GM21381 (cell line): Measurements from ENCODE around the gene ZC2HC1C.

Experiments used
- ATAC-seq: cut with Tn5 transposase; IDR thresholded peaks from one replicate; pipeline ENCODE4 v1.9.1; 2021; ENCODE audit warnings: mild to moderate bottlenecking, moderate library complexity; ENCODE audit not compliant: unreplicated experiment

The ZC2HC1C gene, protein sequence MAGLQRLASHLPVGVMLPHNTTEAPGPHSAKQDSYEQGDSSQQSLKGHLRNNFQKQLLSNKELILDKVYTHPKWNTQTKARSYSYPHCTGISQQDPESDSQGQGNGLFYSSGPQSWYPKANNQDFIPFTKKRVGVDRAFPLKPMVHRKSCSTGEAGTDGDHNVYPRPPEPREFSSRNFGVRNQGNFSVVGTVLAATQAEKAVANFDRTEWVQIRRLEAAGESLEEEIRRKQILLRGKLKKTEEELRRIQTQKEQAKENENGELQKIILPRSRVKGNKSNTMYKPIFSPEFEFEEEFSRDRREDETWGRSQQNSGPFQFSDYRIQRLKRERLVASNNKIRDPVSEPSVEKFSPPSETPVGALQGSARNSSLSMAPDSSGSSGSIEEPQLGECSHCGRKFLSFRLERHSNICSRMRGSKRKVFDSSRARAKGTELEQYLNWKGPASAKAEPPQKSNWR

DNA sequence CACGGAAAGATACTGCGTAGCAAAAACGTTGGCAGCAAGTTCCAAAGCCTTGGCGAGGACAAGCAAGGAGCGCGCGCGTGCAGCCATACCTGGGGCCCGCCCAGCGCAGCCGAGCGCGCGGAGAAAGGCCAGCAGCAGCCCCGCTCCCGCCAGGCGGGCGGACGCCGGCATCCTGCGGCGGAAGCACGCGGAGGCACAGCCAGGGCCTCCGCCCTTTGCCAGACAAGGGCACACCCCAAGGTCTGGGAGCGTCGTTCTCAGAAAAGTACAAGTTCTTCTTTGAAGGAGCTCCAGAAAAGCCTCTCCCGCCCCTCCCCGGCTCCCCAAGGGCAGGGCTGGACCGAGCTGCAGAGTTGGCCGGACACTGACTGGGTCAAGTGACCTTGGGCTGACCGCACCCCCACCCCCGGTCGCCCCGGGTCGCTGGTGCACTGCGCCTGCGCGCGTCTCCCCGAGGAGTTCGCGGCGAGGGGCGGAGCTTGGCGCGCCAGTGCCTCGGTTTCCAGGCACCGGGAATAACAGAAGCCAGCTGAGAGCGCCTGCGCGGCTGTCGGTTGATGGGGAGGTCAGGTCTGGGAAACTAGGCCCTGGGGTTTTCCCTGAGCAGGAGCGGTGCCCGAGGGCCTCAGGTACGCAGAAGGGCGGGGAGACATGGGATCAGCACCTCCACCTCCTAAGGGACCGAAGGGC is at the start of gene ZC2HC1C:
ZC2HC1C (plus strand) TSS at position 521 of the 690 bp plus-strand sequence. CDS start 933 bp downstream, outside the sequence.
- ATAC-seq: peak; percentile 61

DNA sequence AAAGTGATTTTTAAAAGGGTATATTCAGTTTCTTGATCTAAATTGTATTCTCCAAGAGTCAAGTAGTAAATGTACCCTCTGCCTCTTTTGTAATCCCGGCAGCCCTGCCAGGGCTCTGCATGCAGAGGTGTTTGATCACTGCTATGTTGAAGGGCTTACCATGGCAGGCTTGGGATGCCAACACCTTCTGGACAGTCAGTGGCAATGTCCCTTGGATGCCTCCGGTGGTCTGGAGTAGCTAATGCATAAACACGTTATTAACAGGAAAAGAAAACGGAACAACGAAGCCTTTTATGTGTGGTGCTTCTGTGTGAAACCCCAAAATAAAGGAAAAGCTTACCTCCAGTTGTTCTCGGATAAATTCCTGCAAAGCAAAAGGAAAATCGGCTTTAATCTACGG is 46.8 kb upstream of the ZC2HC1C start:
- no peak for ATAC-seq

DNA sequence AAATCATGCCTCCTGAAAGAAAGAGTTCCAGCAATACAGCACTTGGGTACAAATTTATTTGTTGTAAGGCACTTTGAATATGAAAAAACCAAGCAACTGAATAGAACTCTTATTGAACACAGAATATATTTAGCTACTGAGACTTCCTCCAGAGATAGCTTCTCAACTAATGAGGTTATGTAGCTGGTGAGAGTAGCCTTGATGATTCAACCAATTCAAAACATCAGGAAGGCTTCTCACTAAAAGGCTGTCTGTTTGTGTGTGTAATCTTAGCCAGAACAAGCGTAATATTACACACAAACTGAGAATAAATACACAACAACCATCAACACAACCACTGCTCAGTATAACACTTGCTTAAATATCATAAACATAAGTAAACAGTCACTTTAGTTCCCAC is 46.3 kb upstream of the ZC2HC1C start:
- no peak for ATAC-seq

DNA sequence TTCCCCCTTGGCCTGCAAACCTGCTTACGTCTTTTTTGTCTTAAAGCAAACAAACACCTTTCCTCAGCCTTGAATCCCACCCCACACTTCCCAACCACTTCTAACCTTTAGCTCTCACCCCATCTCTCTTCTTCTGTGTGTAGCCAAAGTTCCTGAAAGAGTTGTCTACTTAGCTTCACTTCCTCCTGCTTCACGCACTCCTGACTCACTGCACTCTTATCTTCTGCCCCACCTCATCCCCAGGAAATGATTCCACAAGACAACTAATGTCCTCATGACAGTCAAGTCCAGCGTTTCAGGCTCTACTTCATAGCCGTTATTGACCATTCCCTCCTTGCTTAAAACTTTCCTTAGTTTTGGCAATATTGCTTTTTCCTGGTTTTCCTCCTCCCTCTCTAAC is 44.4 kb upstream of the ZC2HC1C start:
- ATAC-seq: no peak

DNA sequence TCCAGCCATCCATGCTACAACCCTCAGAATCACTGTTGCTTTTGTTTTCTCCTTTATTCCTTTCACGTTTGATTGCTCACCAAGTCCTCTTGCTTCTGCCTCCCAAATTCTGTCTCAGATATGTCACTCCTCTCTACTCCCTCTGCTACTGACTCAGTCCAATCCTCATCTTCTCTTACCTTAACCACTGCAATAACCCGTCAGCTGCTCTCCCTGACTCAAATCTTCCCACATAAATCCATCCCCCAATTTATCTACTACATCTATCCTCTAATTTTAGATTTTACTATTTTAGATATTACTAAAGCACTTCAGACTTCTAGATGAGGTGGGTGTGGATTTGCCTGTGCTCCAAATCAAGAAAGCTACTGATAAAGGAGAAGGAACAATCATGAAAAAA is 43.6 kb upstream of the ZC2HC1C start:
- no peak for ATAC-seq

DNA sequence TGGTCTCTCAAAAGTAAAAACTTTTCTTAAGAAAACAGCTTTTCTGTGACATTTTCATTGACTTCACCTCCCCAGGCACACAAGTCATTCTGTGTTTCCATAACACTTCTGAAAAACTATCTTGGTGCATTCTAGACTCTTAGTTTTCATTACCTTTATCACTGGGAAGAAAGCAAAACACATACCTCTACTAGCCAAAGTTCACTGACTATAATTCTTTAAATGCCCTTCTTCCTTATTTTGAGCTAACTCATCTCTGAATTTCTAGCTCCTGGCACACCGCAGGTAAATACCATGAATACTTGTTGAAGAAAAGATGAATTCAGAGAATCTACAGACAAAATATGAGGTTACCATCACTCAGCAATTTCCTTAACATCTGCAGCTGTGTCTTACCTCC is 39.3 kb upstream of the ZC2HC1C start:
- no peak for ATAC-seq

DNA sequence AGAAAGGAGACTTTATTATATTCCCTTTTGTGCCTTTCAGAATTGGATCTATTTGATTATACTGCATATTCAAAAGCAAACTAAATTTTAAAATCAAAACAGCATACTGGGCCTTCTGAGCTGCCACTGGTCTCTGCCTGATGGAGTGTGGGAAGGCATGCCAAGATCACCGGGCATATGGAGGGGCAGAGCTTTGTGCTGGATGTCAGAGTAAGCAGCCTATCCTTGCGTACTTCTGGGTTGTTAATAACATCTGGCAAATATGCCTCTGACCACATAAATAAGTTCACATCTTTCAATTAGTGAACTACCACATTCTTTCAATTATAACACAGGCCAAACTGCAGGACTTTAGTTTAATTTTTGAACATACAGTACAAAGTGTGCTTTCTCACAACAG is 36.5 kb upstream of the ZC2HC1C start:
- ATAC-seq: no peak

DNA sequence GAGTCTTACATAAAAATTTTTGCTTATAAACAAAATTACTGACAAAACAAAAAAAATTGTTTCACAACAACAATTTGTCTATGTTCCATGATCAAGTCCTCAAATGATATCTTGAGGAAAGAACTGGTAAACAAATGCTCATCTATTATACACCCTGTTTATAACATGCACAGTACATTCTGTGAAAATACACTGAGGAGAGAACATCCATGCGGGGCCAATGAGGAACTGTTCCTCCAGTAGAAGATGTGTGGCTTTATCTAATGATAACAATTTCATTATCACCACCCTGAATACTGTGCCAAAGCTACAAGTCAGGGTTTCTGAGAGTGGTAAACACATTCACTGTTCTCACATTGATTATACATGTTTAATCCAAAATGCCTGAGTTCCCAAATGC is 28.9 kb upstream of the ZC2HC1C start:
- ATAC-seq: no peak

DNA sequence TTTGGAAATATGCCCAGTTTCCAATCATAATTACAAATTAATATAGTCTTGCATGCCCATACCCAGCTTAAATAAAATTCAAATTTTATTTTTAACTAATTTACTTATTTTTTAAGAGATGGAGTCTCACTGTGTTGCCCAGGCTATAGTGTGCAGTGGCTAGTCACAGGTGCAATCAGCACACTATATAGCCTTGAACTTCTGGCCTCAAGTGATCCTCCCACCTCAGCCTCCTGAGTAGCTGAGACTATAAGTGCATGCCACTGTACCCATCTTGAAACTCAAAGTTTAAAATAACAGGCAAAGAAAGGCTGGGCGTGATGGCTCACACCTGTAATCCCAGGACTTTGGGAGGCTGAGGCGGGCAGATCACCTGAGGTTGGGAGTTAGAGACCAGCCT is 28.5 kb upstream of the ZC2HC1C start:
- ATAC-seq: no peak

DNA sequence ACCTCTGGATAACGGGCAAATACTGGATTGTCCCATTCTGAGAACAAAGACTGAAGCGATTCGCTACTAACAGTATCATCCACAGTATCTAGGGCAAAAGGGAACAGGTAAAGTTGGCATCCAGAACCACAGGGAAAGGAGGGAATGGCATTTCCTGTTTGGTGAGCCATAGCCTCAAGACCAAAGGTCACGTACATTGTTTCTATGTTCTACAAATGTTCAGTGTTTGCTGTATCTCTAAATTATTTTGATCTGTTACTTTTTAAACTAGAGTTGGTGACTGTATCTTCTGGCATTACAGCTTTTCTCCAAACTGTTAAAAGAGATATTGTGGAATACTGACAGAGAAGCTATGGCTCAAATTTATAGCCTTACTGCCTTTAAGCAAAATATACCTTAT is 27.8 kb upstream of the ZC2HC1C start:
- ATAC-seq: no peak

DNA sequence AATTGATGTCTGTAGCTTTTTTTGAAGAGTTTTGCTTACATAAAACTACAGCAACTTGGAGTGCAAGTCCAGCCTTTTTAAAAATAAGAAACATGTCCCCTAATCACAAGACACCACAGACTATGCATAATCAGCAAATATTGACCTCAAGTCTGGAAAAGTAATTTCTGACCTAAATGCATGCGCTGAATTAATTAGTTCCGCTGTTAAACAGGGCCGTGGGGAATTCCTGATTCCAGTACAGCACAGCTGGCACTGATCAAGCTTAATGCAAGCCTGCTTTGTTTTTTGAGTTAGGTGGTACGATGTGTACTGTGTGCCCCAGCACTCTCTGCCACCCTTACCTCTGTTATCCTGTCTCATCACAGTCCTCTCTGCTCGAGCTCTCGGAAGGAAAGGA is 27.4 kb upstream of the ZC2HC1C start:
- no peak for ATAC-seq

DNA sequence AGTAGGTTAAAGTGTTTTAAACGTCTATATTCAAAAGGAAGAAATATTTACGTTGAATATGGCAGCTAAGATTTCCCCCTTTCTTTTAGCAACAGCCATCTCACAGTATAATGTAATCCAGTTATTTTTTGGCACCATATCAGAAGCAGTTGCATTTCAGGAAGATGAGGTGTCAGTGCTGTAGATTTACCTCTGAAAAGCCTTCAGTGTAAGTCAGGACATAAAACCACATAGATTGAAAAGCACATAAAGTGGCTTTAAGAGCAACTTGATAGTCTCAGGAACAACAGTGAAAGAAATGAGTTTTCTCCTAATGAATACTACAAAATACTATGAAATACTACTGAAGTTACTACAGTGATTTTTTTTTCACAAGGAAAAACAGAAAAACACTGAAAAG is 25.1 kb upstream of the ZC2HC1C start:
- ATAC-seq: no peak

DNA sequence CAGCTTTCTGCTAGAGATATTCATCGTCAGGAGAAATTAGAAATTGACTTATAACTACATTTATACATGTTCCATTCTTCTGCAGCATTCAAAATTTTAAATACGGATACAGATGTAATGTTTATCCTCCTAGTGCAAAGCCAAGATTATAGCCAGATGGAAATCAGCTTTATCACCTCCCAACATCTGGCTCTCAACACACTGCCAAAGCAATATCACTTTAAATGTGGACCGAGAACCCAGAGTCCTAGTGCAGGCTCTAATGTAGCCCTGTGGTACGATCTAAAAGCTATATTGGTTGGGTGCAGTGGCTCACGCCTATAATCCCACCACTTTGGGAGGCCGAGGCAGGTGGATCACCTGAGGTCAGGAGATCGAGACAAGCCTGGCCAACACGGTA is 24.7 kb upstream of the ZC2HC1C start:
- no peak for ATAC-seq

DNA sequence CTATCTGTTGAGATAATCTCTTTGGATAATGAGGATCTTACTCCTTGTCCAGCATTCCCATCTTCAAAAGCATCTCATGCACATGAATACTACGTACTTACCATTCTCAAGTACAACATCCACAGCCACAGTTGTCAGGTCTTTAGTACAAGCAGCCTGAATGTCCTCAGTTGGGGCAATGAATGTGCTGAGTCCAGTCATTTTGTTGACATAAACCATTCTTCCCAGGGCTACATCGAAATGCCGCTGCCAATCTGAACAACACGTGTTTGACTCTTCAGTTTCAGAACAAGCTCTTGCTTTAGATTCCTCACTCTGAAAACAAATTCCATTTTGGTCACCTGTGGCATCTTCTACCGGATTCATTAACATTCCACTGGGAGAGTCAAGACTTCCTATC is 23.2 kb upstream of the ZC2HC1C start:
- ATAC-seq: no peak

DNA sequence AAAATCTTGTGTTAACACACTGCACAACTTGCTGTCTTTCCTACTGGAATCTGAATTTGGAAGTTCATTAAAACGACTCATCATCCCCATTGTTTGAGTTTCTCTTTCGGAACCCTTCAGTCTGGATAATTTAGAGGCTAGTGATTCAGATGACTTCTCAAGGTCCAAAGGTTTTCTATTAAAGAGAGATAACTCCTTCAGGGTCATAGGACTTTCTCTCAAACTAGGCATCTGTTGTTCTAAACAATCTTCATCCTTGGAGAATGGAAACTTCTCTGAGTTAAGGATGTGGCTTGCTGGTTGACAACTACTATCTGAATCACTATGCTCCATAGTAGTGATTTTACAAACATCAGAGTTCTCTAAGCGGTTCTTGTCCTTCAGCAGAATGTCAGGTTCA is 22.5 kb upstream of the ZC2HC1C start:
- no peak for ATAC-seq

DNA sequence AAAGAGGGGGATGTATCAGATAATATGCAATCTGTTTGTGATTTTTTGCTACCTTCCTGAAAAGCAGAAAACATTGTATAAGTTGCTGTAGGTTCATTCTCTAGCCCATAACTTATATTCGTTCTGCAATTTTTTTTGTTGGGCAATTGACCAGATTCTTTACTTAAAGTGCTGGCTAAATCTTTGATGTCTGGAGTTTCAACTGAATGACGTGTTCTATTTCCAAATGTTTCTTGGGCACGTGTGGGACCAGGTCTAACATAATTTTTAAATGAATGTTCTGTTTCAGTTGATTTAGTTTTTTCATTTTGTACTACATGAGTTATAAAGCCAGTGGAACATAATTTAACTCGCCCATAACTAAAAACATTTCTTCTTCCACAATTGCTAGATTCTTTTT is 21.9 kb upstream of the ZC2HC1C start:
- no peak for ATAC-seq

DNA sequence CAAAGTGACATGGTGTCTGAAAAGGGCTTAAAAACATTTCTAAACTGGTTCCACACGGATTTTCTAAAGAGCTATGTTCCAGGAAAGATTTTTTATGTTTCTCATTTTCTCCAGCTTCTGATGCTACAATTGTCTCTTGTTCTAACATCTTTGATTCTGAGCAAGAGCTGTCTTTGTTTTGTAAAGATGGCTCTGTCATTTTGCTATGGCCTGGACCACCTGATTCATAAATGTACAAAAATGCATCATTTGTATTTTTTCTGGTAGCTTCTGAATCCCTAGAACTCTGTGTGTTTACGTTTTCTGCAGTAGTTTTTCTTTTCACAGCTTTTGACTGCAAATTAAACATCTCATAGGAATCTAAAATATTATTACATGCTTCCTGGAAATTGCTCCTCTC is 21.3 kb upstream of the ZC2HC1C start:
- ATAC-seq: no peak

DNA sequence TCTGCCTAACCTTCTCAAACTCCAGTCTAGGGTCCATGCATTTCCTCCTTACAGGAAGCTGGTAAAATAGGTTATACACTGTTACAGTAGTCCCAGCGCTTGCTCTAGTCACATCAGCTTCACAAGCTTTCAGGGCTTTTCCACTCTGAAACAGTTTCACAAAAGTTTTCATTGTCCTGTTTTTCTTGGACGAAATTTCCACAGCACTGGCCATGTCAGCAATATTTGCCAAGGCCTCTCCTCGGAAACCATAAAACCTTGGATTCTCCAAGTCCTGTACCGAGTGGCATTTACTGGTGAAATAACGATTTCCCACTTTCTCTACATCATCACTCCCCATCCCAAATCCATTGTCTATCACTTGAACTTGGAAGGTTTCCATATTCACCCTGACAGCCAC is 20.3 kb upstream of the ZC2HC1C start:
- no peak for ATAC-seq

DNA sequence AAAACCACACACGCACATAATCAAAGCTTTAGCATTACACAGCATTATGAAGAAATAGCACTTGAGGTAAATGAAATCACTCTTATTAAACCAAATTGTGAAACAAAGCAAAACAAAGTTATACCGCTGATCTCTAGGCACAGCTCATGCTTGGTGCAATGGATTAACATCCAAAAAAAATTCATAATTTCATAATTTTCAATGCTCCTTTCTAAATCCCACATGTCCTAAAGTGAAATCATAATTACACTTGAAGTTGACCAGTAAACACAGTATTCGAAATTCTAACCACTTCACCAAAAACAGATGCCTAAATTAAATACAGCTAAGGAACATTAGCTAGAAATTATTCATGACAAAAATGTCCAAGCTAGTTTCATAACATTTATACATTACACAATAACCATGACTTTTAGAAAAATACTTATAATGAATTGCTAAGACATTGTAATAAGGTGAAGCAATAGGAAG is 19.7 kb upstream of the ZC2HC1C start:
- no peak for ATAC-seq

DNA sequence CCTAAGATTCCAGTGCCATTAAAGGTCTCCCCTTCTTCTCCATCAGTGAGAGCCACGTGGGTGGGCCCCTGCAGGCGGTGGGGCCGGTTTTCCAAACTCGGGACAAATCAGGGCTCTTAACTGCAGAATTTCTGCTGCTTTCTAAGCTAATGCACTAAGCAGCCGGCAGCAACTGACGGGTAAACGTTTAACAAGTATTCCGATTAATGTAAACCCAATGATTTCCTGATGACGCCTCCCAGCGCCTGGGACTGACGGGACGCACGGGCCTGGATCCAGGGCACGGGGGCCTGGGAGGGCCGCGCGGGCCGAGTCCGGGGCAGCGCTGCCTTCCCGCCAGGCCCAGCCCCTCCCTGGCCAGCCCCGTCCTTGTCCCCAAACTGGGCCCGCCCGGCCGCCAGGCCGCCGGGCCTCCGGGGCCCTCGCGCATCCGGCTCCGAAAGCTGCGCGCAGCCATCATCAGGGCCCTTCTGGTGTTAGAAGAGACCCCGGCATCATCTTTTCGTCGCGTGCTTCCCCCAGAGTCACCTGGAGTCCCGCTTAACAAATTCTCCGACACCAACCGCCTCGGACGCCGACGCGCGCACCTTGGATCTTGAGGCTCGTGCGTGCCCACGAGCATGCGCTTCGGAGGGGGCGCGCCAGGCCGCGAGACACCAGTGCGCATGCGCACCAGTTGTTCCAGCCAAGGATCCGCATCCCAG is 18.4 kb upstream of the ZC2HC1C start, which contains the start of gene MLH3:
MLH3 (minus strand) TSS at position 616 of the 704 bp plus-strand sequence. CDS start 1,812 bp downstream, outside the sequence.
- peak; percentile 80 for ATAC-seq

DNA sequence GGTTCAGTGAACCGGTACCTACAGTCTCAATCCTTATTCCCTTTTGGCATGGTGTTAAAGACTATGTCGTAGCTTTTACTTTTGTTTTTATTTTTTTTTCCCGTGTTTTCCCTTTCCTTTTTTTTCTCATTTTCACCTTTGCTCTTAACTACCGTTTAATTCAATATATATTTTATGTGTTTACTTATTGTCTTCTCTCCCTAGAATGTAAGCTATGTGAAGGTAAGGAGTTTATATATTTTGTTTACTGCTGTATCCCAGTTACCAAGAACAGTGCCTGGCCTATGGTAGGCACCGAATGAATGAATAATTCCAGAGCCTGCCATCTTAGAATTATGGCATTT is 17.9 kb upstream of the ZC2HC1C start:
- ATAC-seq: no peak
